GM12873 (cell line): Measurements from ENCODE around the gene VEZT.

Source experiments
- CTCF ChIP-seq: IDR thresholded peaks from 2 replicates; pipeline ENCODE4 v1.5.1; 2012; ENCODE audit warnings: low read depth, mild to moderate bottlenecking, moderate library complexity, low read length, control low read depth; ENCODE audit not compliant: insufficient read depth; ENCODE audit errors: missing control alignments

Gene VEZT

GRCh38 chr12:95202691-95203486 lies 14.7 kb upstream of the VEZT start:
- no peak for TF ChIP-seq CTCF

GRCh38 chr12:95203487-95204030 lies 14.0 kb upstream of the VEZT start:
- no peak for TF ChIP-seq CTCF

- TF ChIP-seq CTCF = no peak
Observed at GRCh38 chr12:95204141-95204866, 13.3 kb upstream of the VEZT start.

- no peak for TF ChIP-seq CTCF
Observed at GRCh38 chr12:95205016-95205624, 12.5 kb upstream of the VEZT start.

- TF ChIP-seq CTCF = no peak
Observed at GRCh38 chr12:95205685-95206084, 11.9 kb upstream of the VEZT start.

GRCh38 chr12:95206916-95207315 lies 10.7 kb upstream of the VEZT start:
- TF ChIP-seq CTCF = no peak

GRCh38 chr12:95207407-95207806 lies 10.2 kb upstream of the VEZT start:
- no peak for TF ChIP-seq CTCF
